ENCODE results near the gene ADAMTSL1.

The ADAMTSL1 gene

DNA sequence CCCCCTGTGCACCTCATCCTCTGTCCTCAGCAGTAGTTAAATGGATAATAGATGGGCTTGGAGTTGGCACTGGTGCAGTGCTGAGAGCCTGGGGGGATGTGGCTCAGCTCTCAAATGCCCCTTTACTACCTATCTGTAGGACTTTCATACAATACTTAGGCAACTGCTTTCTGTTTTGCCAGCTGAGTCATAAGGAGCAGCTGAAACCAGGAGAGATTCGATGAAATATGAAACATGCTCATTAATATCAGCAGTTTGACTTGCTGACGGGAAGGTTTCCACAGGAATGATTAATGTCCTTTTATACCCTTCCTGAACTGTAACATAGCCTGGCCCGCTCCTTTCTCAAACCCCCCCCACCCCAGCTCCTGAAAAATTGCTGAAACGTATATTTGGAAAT is 416.4 kb downstream of the ADAMTSL1 start:
- Histone ChIP-seq H3K4me3 (ENCODE audit: low read depth, low read length) (no peak overlapping the region), H3K27ac (ENCODE audit: extremely low read depth, low read depth, low read length) (no peak overlapping the region), H3K9me3 (ENCODE audit: control insufficient read depth, insufficient read depth, low read depth, low read length) (no peaks in the 10 kb centered on the region), H3K36me3 (ENCODE audit: control insufficient read depth in 2 of 2, insufficient read depth in 1 of 2, low read length in 2 of 2) (no peaks in the 10 kb centered on the region), H3K4me1 (ENCODE audit: control insufficient read depth, insufficient read depth, low read length) (no peaks in the 10 kb centered on the region)
- ChIA-PET CTCF (no interaction called here), POLR2A (no interaction called here)
- TF ChIP-seq ZNF629 (tag by site-specific recombination; IDR thresholded peaks at IDR 0.05), result no peak
- TF ChIP-seq, protein P1, sequence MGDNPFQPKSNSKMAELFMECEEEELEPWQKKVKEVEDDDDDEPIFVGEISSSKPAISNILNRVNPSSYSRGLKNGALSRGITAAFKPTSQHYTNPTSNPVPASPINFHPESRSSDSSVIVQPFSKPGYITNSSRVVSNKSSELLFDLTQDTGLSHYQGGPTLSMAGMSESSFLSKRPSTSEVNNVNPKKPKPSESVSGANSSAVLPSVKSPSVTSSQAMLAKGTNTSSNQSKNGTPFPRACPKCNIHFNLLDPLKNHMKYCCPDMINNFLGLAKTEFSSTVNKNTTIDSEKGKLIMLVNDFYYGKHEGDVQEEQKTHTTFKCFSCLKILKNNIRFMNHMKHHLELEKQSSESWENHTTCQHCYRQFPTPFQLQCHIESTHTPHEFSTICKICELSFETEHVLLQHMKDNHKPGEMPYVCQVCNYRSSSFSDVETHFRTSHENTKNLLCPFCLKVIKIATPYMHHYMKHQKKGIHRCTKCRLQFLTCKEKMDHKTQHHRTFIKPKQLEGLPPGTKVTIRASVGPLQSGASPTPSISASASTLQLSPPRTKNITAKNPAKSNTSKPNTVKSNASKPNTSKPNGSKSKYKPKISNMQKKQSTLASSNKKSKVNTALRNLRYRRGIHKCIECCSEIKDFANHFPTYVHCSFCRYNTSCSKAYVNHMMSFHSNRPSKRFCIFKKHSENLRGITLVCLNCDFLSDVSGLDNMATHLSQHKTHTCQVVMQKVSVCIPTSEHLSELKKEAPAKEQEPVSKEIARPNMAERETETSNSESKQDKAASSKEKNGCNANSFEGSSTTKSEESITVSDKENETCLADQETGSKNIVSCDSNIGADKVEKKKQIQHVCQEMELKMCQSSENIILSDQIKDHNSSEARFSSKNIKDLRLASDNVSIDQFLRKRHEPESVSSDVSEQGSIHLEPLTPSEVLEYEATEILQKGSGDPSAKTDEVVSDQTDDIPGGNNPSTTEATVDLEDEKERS (tag by site-specific recombination; IDR thresholded peaks at IDR 0.05), result no peak
- TF ChIP-seq ZNF707 (tag by site-specific recombination; IDR thresholded peaks at IDR 0.05), result no peak
- no peak for TF ChIP-seq GLI2 (tag by site-specific recombination; IDR thresholded peaks at IDR 0.05; ENCODE audit: borderline replicate concordance, low read depth)
- no peak for TF ChIP-seq ZNF169 (tag by site-specific recombination; IDR thresholded peaks at IDR 0.05)
- TF ChIP-seq HOXC10 (CRISPR knock-in tag; IDR thresholded peaks at IDR 0.05), result no peak
- no peak for TF ChIP-seq ZNF266 (tag by site-specific recombination; IDR thresholded peaks at IDR 0.05; ENCODE audit: low read depth)
- no peak for TF ChIP-seq ZNF23 (tag by site-specific recombination; IDR thresholded peaks at IDR 0.05; ENCODE audit: borderline replicate concordance)
- no peak for TF ChIP-seq KLF10 (tag by site-specific recombination; IDR thresholded peaks at IDR 0.05)
- TF ChIP-seq ZNF324 (tag by site-specific recombination; IDR thresholded peaks at IDR 0.05), result no peak
- no peak for TF ChIP-seq GFI1B (tag by site-specific recombination; IDR thresholded peaks at IDR 0.05)
- TF ChIP-seq HIC1 (tag by site-specific recombination; IDR thresholded peaks at IDR 0.05), result no peak
- no peak for TF ChIP-seq ZNF175 (tag by site-specific recombination; IDR thresholded peaks at IDR 0.05)
- no peak for TF ChIP-seq ZNF677 (tag by site-specific recombination; IDR thresholded peaks at IDR 0.05)
- no peak for TF ChIP-seq ZNF623 (tag by site-specific recombination; IDR thresholded peaks at IDR 0.05)
- TF ChIP-seq ATF2 (tag by site-specific recombination; IDR thresholded peaks at IDR 0.05; ENCODE audit: low read depth), result no peak
- no peak for TF ChIP-seq PRDM1 (tag by site-specific recombination; IDR thresholded peaks at IDR 0.05)
- no peak for TF ChIP-seq ZNF423 (tag by site-specific recombination; IDR thresholded peaks at IDR 0.05)
- no peak for TF ChIP-seq ZNF670 (tag by site-specific recombination; IDR thresholded peaks at IDR 0.05; ENCODE audit: low read depth)
- TF ChIP-seq, protein P2, sequence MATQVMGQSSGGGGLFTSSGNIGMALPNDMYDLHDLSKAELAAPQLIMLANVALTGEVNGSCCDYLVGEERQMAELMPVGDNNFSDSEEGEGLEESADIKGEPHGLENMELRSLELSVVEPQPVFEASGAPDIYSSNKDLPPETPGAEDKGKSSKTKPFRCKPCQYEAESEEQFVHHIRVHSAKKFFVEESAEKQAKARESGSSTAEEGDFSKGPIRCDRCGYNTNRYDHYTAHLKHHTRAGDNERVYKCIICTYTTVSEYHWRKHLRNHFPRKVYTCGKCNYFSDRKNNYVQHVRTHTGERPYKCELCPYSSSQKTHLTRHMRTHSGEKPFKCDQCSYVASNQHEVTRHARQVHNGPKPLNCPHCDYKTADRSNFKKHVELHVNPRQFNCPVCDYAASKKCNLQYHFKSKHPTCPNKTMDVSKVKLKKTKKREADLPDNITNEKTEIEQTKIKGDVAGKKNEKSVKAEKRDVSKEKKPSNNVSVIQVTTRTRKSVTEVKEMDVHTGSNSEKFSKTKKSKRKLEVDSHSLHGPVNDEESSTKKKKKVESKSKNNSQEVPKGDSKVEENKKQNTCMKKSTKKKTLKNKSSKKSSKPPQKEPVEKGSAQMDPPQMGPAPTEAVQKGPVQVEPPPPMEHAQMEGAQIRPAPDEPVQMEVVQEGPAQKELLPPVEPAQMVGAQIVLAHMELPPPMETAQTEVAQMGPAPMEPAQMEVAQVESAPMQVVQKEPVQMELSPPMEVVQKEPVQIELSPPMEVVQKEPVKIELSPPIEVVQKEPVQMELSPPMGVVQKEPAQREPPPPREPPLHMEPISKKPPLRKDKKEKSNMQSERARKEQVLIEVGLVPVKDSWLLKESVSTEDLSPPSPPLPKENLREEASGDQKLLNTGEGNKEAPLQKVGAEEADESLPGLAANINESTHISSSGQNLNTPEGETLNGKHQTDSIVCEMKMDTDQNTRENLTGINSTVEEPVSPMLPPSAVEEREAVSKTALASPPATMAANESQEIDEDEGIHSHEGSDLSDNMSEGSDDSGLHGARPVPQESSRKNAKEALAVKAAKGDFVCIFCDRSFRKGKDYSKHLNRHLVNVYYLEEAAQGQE (tag by site-specific recombination; IDR thresholded peaks at IDR 0.05), result no peak
